T-helper 2 cell (primary cell): ENCODE measurements around the gene SLC1A7.
A peak's percentile ranks its signal among the peaks of the same experiment; 100 is the strongest.

Experiments used
- DNase-seq, 5 experiments: peaks; one replicate each; pipeline versions ENCODE4 v3.0.0 to v3.0.0-alpha.2; 2012 to 2022

SLC1A7 gene

GRCh38 chr1:53074313-53075154, 67.9 kb downstream of the SLC1A7 start:
- DNase-seq = peak in 1 of 5 experiments; percentile 2

GRCh38 chr1:53073868-53074311, 68.5 kb downstream of the SLC1A7 start:
- peak in 1 of 5 experiments; percentile 7 for DNase-seq

- DNase-seq = no peak
These were observed 69.2 kb downstream of the SLC1A7 start for GRCh38 chr1:53073287-53073686.

- DNase-seq = no peak
These were observed 70.5 kb downstream of the SLC1A7 start for GRCh38 chr1:53071915-53072314.

GRCh38 chr1:53071167-53071865, 71.1 kb downstream of the SLC1A7 start:
- peak in 1 of 5 experiments; percentile 2 for DNase-seq

GRCh38 chr1:53070621-53071020, 71.8 kb downstream of the SLC1A7 start:
- DNase-seq = peak in 1 of 5 experiments; percentile 0

GRCh38 chr1:53069663-53070327, 72.6 kb downstream of the SLC1A7 start:
- no peak for DNase-seq

- no peak for DNase-seq
These were observed 73.2 kb downstream of the SLC1A7 start for GRCh38 chr1:53069265-53069662.

GRCh38 chr1:53068314-53069099, 73.9 kb downstream of the SLC1A7 start:
- no peak for DNase-seq

GRCh38 chr1:53067886-53068285, 74.6 kb downstream of the SLC1A7 start:
- DNase-seq = no peak

- no peak for DNase-seq
These were observed 75.3 kb downstream of the SLC1A7 start for GRCh38 chr1:53066891-53067738.

GRCh38 chr1:53066488-53066887, 76.0 kb downstream of the SLC1A7 start:
- no peak for DNase-seq

- no peak for DNase-seq
These were observed 77.0 kb downstream of the SLC1A7 start for GRCh38 chr1:53065391-53065790.

GRCh38 chr1:53063744-53064515, 78.5 kb downstream of the SLC1A7 start:
- no peak for DNase-seq

GRCh38 chr1:53062708-53063591, 79.5 kb downstream of the SLC1A7 start:
- DNase-seq = no peak

- DNase-seq = peak in 1 of 5 experiments; percentile 22
These were observed 80.4 kb downstream of the SLC1A7 start, which contains the start of gene PODN for GRCh38 chr1:53061859-53062707. PODN (plus strand) TSS chr1:53062213; CDS start chr1:53069856, 7,643 bp downstream.

- no peak for DNase-seq
These were observed 81.1 kb downstream of the SLC1A7 start for GRCh38 chr1:53061123-53061858.

- DNase-seq = no peak
These were observed 81.9 kb downstream of the SLC1A7 start for GRCh38 chr1:53060579-53060978.
